ENCODE data around the gene OASL. TPM values are rescaled to one million over a fixed set of nuclear protein-coding genes. Genes with fewer than 3 reads are reported as not detected.

The OASL gene
- total RNA-seq, 1 donor from 2014 or later, result under 0.01 TPM

Other genes with a start within 250 kb of the OASL start
- gene SPPL3, start 134.9 kb downstream of the OASL start, total RNA-seq, result 3.5 and 6.0 TPM in 2 replicates
- not detected in 2 replicates for gene HNF1A, start 60.7 kb downstream of the OASL start, total RNA-seq
- 10.5 and 13.1 TPM in 2 replicates for gene C12orf43, start 22.8 kb downstream of the OASL start, total RNA-seq
- gene P2RX7, start 93.6 kb upstream of the OASL start, total RNA-seq, result 3.1 and 7.1 TPM in 2 replicates
- gene P2RX4, start 170.9 kb upstream of the OASL start, total RNA-seq, result 78.9 and 127 TPM in 2 replicates